KOPT-K1 (cell line): Measurements from ENCODE around the gene IFNL3.

Experiments used
- H3K27ac ChIP-seq: fragments of 200-600 bp; sonication (generic); 2 replicates; pipeline ENCODE4 v1.5.1; 2016; ENCODE audit warnings: antibody characterized with exemption, mild to moderate bottlenecking, low read depth, low read length; ENCODE audit not compliant: poor library complexity, severe bottlenecking
- H3K36me3 ChIP-seq: fragments of 200-600 bp; sonication (generic); 2 replicates; pipeline ENCODE4 v1.5.1; 2017; ENCODE audit warnings: antibody characterized with exemption, mild to moderate bottlenecking, low read length, moderate library complexity; ENCODE audit not compliant: insufficient read depth
- H3K9me3 ChIP-seq: fragments of 200-600 bp; sonication (generic); 2 replicates; pipeline ENCODE4 v1.5.1; 2017; ENCODE audit warnings: antibody characterized with exemption, low read length, mild to moderate bottlenecking; ENCODE audit not compliant: insufficient read depth, poor library complexity, severe bottlenecking

Gene IFNL3

DNA sequence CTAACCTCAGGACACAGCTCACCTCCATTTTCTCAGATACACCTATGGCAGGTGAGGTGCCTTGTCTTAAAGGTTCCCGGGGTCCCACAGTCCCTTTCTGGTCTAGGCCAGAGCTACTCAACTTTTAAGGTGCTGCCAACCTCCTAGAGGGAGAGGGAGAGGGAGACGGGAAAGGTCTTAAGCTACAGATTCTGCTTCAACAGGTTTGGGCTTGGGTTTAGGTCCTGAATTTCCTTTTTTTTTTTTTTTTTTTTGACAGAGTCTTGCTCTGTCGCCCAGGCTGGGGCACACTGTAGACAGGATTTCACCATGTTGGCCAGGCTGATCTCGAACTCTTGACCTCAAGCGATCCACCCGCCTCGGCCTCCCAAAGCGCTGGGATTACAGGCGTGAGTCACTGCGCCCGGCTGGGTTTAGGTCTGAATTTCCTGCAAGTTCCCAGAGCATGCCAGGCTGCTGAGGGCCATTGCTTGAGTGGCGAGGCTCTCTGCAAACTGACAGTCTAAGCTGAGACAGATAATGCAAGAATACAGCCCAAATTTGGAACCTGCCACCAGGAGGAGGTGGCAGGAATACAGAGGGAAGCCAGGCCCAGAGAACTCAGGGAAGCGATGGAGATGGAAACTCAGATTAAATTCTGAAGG lies 33.0 kb downstream of the IFNL3 start:
- H3K27ac ChIP-seq: no peak overlapping the region
- H3K36me3 ChIP-seq: no peaks in the 10 kb centered on the region
- no peaks in the 10 kb centered on the region for H3K9me3 ChIP-seq

GRCh38 chr19:39209196-39209595 lies 35.6 kb downstream of the IFNL3 start:
- Histone ChIP-seq H3K9me3 (no peaks in the 10 kb centered on the region), H3K27ac (no peak overlapping the region), H3K36me3 (no peaks in the 10 kb centered on the region)

- Histone ChIP-seq H3K9me3 (no peaks in the 10 kb centered on the region), H3K36me3 (no peaks in the 10 kb centered on the region)
These were observed 36.5 kb downstream of the IFNL3 start for GRCh38 chr19:39208175-39208795.

DNA sequence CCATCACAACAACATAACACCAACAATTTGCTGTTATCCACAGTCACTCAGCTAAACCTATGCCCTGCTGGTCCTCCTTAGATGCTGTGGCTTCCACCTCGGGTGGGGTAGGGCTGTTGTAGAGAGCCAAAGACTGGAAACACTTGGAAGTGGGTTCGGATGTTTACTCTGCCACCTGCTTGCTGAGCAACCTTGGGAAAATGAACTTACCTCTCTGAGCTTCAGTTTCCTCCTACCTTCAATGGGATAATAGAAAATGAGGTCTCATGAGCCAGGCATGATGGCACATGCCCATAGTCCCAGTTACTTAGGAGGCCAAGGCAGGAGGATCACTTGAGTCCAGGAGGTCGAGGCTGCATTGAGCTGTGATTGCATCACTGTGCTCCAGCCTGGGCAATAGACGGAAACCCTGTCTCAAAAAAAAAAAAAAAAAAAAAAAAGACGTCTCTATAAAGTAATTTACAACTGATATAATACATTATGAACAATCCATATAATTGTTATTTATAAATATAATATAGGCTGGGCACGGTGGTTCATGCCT lies 37.4 kb downstream of the IFNL3 start:
- H3K36me3 ChIP-seq: no peaks in the 10 kb centered on the region
- H3K27ac ChIP-seq: no peak overlapping the region
- H3K9me3 ChIP-seq: no peaks in the 10 kb centered on the region

More at GRCh38 chr19:39208175-39208795, 36.5 kb downstream of the IFNL3 start:
- H3K27ac ChIP-seq: no peak overlapping the region

DNA sequence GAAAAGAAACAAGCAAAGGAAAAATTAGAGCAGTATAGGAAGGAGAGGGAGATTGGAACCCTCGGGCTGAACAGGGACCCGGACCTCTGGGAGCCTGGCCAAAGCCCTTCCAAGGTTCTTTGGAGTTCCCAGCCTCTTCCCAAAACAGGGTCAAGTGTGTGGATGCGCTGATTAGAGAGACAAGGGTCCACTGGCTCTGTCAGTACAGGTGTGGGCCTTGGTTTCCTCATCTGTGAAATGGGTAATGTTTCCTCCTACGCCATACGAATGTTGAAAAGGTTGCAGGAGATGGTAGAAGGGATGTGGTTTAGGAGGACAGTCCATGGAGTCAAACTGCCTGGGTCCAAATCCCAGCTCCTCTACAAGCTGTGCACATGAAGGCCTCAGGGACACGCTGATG lies 38.7 kb downstream of the IFNL3 start:
- no peak overlapping the region for H3K27ac ChIP-seq
- no peaks in the 10 kb centered on the region for H3K36me3 ChIP-seq
- H3K9me3 ChIP-seq: no peaks in the 10 kb centered on the region

DNA sequence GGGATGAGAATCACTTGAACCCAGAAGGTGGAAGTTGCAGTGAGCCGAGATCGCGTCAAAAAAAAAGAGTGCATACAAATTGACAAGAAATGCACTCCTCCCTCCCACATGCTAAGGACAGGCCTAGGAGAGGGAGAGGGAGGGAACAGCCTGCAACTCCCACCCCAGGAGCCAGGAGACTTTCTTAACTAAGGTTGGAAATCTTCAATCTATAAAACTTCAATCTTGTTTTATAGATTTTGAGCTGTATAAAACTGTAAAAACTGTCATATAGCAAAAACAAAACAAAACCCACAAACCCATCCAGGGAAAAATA lies 39.4 kb downstream of the IFNL3 start:
- H3K27ac ChIP-seq: no peak overlapping the region
- H3K9me3 ChIP-seq: no peaks in the 10 kb centered on the region
- no peaks in the 10 kb centered on the region for H3K36me3 ChIP-seq

DNA sequence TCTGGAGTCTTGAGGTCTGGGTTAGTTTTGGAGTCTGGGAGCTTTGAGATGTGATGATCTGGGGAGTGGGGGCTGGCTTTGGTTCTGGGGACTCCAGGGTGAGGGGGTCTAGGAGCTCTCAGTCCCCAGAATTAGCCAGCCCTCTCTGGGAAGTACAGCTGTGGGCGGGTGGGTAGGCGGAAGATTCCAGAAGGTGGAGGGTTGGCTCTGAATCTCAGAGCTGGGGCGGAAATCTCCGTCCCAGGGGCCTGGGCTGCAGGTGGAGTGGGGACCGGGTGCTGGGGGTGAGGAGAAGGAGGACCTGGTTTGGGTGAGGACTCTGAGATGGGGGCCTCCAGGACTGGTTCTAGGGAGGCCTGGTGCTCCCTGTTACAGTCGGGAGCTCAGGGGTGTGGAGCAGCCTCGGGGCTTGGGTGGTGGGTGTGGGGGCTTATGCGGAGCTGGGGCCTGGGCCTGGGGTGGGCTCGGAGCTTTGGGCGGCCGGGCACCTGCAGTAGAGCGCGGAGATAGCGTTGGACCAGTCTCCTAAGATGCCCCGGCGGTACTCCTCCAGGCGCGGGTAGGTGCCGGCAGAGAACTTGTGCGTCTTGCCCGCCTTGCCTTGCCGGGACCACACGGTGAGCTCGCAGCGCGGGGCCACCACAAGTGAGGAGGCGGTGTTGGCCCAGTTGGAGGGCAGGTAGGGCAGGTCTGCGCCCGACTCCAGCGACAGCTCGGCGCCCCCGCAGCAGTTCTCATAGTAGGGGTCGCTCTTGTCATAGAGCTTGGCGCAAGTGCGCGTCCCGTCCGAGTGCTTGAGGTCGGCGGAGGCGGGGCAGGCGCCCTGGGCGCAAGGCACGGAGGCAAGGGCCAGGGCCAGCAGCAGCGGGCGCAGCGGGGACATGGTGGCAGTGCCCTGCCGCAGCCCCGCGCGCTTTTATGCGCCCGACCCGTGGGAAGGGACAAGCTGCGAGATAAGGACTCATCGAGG lies 41.1 kb downstream of the IFNL3 start, which contains the start of gene SYCN:
TSS of gene SYCN (minus strand) at position 892 of the 970 bp plus-strand sequence. CDS start at position 883, 9 bp downstream.
- Histone ChIP-seq H3K9me3 (no peaks in the 10 kb centered on the region), H3K27ac (no peak within 1 kb of the TSS), H3K36me3 (no peaks in the 10 kb centered on the region)

DNA sequence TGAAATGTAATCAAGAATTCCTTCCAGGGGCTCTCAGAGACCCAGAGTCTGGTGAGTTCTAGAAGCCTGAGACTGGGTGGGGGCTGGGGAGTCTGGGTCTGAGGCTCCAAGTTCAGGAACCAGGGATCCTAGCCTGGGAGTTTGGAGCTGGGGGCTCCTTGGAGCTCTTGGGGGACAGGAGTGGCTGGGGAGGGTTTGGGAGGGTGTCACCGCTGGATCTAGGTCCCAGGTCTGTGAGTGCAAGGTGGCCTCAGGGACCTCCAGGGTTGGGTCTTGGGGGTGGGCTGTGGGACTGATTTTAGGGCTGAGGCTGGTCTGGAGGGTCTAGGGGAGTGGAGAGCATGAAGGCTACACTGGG lies 41.8 kb downstream of the IFNL3 start:
- no peaks in the 10 kb centered on the region for H3K36me3 ChIP-seq
- H3K27ac ChIP-seq: no peak overlapping the region
- H3K9me3 ChIP-seq: no peaks in the 10 kb centered on the region

- H3K36me3 ChIP-seq: no peaks in the 10 kb centered on the region
These were observed 44.0 kb downstream of the IFNL3 start for GRCh38 chr19:39200803-39201115.

DNA sequence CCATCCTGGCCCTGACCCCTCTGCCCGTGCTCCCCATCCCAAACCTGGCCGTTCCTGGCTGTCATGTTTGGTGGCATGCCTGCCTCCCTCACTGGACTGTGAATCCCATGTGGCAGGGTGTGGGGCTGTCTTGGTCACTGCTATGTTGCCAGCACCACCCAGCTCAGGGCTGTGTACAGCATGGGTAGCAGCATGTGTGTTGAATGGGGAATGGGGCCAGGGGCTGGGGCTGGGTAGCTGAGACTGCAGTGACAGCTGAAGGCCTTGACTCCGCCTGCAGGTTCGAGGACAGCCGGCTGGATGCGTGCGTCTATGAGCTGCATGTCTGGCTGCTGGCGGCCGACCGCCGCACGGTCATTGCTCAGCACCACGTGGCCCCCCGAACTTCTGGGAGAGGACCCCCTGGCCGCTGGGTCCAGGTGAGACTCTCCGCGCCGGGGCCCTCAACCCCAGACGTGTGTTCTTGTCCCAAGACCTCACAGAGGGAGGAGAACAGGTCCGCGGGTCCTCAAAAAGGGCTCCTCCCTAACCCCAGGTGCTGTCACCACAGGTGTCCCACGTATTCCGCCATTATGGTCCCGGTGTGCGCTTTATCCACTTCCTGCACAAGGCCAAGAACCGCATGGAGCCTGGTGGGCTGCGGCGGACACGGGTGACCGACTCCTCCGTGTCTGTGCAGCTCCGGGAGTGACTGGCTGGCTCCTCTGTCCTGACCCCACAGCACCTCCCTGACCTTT lies 44.6 kb downstream of the IFNL3 start:
- no peaks in the 10 kb centered on the region for H3K36me3 ChIP-seq
- H3K9me3 ChIP-seq: no peaks in the 10 kb centered on the region
- no peak overlapping the region for H3K27ac ChIP-seq

More at GRCh38 chr19:39200803-39201115, 44.0 kb downstream of the IFNL3 start:
- Histone ChIP-seq H3K27ac (no peak overlapping the region), H3K9me3 (no peaks in the 10 kb centered on the region)

DNA sequence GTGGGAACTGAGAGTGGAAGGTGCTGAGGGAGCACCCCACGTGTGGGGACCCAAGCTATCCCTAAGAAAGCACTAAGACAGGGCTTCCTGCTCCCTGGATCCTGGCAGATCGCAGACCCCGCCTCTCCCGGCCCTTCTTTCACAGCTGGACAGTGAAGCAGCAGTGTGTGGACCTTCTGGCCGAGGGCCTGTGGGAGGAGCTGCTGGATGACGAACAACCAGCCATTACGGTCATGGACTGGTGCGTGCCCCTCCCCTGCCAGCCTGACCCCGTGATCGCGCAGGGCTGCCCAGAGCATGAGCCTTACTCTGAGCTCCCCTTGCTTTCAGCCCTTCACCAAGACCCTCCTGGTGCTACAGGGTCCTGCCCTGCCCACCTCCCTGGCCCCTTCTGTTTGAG lies 45.8 kb downstream of the IFNL3 start:
- Histone ChIP-seq H3K36me3 (no peaks in the 10 kb centered on the region), H3K27ac (no peak overlapping the region), H3K9me3 (no peaks in the 10 kb centered on the region)

DNA sequence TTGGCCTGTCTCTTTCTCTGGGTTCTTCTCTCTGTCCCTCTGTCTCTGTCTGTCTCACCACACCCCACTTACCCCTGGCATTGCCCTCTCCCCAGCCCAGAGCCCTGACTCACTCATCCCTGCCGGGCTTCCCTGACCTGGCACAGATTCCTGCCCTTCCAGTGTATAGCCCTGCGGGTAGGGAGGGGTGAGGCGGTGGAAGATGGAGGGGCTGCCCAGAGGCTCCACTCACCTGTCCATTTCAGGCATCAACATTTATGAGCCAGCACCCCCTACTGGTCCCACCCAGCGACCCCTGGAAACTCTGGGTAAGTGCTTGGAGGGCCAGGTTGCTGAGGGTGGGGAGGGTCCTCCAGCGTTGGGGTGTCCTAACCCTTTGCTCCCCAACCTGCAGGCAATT lies 47.0 kb downstream of the IFNL3 start:
- H3K27ac ChIP-seq: no peak overlapping the region
- H3K9me3 ChIP-seq: no peaks in the 10 kb centered on the region
- no peaks in the 10 kb centered on the region for H3K36me3 ChIP-seq

GRCh38 chr19:39196860-39197562 lies 47.8 kb downstream of the IFNL3 start, which contains the start of gene NCCRP1:
TSS of gene NCCRP1 (plus strand) at chr19:39196964. CDS start at chr19:39196983, 19 bp downstream.
- Histone ChIP-seq H3K9me3 (no peaks in the 10 kb centered on the region), H3K27ac (no peak within 1 kb of the TSS), H3K36me3 (no peaks in the 10 kb centered on the region)

GRCh38 chr19:39196320-39196719 lies 48.5 kb downstream of the IFNL3 start:
- H3K9me3 ChIP-seq: no peaks in the 10 kb centered on the region
- no peak overlapping the region for H3K27ac ChIP-seq
- no peaks in the 10 kb centered on the region for H3K36me3 ChIP-seq
